ENCODE results near the gene DUSP10.

- no peak for TF ChIP-seq CTCF (IDR thresholded peaks at IDR 0.05)
- TF ChIP-seq POLR2AphosphoS5 (IDR thresholded peaks at IDR 0.05) = no peak
- no peak for TF ChIP-seq POLR2A (IDR thresholded peaks at IDR 0.05)
Observed at GRCh38 chr1:221775206-221775605, 33.3 kb upstream of the DUSP10 start.
